Esophagus muscularis mucosa (tissue), 4 donors: ENCODE measurements around the gene USP24. TPM values are rescaled to one million over a fixed set of nuclear protein-coding genes. Genes with fewer than 3 reads are reported as not detected.

Experiments used
- DNase-seq: peaks from one replicate; pipeline ENCODE4 v3.0.0-alpha.2; 2017; ENCODE audit errors: extremely low spot score
- H3K27ac ChIP-seq, 4 donors: fragments of 200-600 bp; sonication (generic); replicated peaks in 1 of 4; 1 replicate in 3 of 4; 2 replicates in 1 of 4; pipeline ENCODE4 v1.5.1; 2016 to 2019; ENCODE audit warnings: mild to moderate bottlenecking in 1 of 4
- H3K27me3 ChIP-seq, 4 donors: fragments of 200-600 bp; sonication (generic); one replicate each; pipeline versions ENCODE4 v1.5.1 to v1.6.0; 2016 to 2019
- H3K36me3 ChIP-seq, 4 donors: fragments of 200-600 bp; sonication (generic); one replicate each; pipeline ENCODE4 v1.5.1; 2016 to 2019
- H3K4me1 ChIP-seq, 4 donors: fragments of 200-600 bp; sonication (generic); one replicate each; pipeline ENCODE4 v1.5.1; 2016 to 2019
- H3K4me3 ChIP-seq, 4 donors: fragments of 200-600 bp; sonication (generic); 1 replicate in 2 of 4; 2 replicates in 2 of 4; pipeline ENCODE4 v1.5.1; 2016 to 2019; ENCODE audit warnings: mild to moderate bottlenecking in 4 of 4, moderate library complexity in 1 of 4
- H3K9me3 ChIP-seq, 4 donors: fragments of 200-600 bp; sonication (generic); 1 replicate in 3 of 4; 2 replicates in 1 of 4; pipeline ENCODE4 v1.5.1; 2016 to 2019
- CTCF ChIP-seq, 3 experiments: fragments of 200-600 bp in 2 of 3; fragments of 450-650 bp in 1 of 3; sonication (generic) in 2 of 3; IDR thresholded peaks; one replicate each; pipeline ENCODE4 v1.5.1; 2017 to 2019; ENCODE audit warnings: antibody characterized with exemption in 3 of 3, mild to moderate bottlenecking in 2 of 3, moderate library complexity in 1 of 3
- EP300 ChIP-seq: sonication (generic); formaldehyde crosslinking; IDR thresholded peaks from one replicate; pipeline ENCODE4 v1.6.1; 2017; ENCODE audit warnings: antibody characterized with exemption
- POLR2A ChIP-seq: fragments of 450-650 bp; IDR thresholded peaks from one replicate; pipeline ENCODE4 v1.6.1; 2017; ENCODE audit warnings: antibody characterized with exemption, moderate library complexity, mild to moderate bottlenecking, low read depth
- POLR2AphosphoS5 ChIP-seq, 2 donors: sonication (generic); formaldehyde crosslinking; IDR thresholded peaks; one replicate each; pipeline ENCODE4 v1.6.1; 2017; ENCODE audit warnings: antibody characterized with exemption in 2 of 2
- WGBS: methylation state at CpG from one replicate; pipeline ENCODE4 v1.1.5; 2018; 5-methylcytosine and 5-hydroxymethylcytosine counted together
- intact Hi-C: fragments of 100-400 bp; cut with DNase I; formaldehyde crosslinking; loops from one replicate; pipeline ENCODE4 v1.15.1; 2023
- total RNA-seq, 4 donors: library from RNA; depleted of rRNA; stranded (reverse); fragments of >200 nt; gene quantifications; one replicate each; pipeline versions ENCODE4 v1.1.0 to v1.2.1, GENCODE V29; 2016

The USP24 gene
- total RNA-seq, 4 donors from 2014 or later, result 28.3 to 45.3 (median 37.7) TPM

DNA sequence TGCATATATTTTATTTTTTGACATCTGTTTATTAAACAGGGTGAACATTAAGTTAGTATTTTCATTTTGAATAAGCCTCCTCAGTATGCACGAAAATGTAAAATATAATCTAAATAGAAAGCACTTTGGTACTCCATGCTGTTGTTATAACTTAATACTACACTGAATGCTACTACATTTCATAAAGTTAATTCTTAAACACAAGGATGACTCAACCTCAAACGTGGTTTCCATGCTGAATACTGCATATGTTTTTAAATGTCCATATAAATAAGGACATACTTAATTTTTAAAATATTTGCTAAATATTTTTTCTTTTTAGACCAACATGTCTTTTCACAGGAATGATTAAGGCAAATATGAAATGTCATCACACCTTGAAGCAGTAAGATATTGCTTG, 83.9 kb downstream of the USP24 start:
- TF ChIP-seq POLR2AphosphoS5 (IDR thresholded peaks at IDR 0.05) (no peak), POLR2A (no peak), CTCF (IDR thresholded peaks at IDR 0.05) (no peak), EP300 (no peak)
- 30% methylated on average over 2 of the region's 2 CpGs for WGBS
- H3K36me3 ChIP-seq, result peaks cover 27 to 94% (median 76%) of the 10 kb centered on the region in 4 donors

GRCh38 chr1:55129194-55129728, 85.9 kb downstream of the USP24 start:
- Histone ChIP-seq H3K9me3 (no peaks in the 10 kb centered on the region), H3K4me1 (peaks cover 0 to 17% (median 2%) of the 10 kb centered on the region in 4 donors), H3K27me3 (no peaks in the 10 kb centered on the region), H3K36me3 (peaks cover 27 to 94% (median 79%) of the 10 kb centered on the region in 4 donors), H3K4me3 (no peak overlapping the region), H3K27ac (no peak overlapping the region)
- TF ChIP-seq CTCF (IDR thresholded peaks at IDR 0.05) (no peak), POLR2AphosphoS5 (IDR thresholded peaks at IDR 0.05) (no peak), POLR2A (no peak), EP300 (no peak)
- intact Hi-C loops, result no loop called here
- 65% methylated on average over 4 of the region's 4 CpGs for WGBS
- DNase-seq, result no peak

More for the DNA sequence above, 83.9 kb downstream of the USP24 start:
- H3K27me3 ChIP-seq, result no peaks in the 10 kb centered on the region
- intact Hi-C loops, result no loop called here
- H3K4me1 ChIP-seq, result peaks cover 0 to 17% (median 2%) of the 10 kb centered on the region in 4 donors
- no peak overlapping the region for H3K27ac ChIP-seq
- no peak for DNase-seq
- H3K9me3 ChIP-seq, result no peaks in the 10 kb centered on the region
- H3K4me3 ChIP-seq, result no peak overlapping the region

- TF ChIP-seq EP300 (no peak), POLR2A (no peak), POLR2AphosphoS5 (IDR thresholded peaks at IDR 0.05) (no peak), CTCF (IDR thresholded peaks at IDR 0.05) (no peak)
- intact Hi-C loops, result no loop called here
- peaks cover 0 to 17% (median under 1%) of the 10 kb centered on the region in 4 donors for H3K4me1 ChIP-seq
- H3K4me3 ChIP-seq, result no peak overlapping the region
- H3K9me3 ChIP-seq, result no peaks in the 10 kb centered on the region
- no peak overlapping the region for H3K27ac ChIP-seq
- DNase-seq, result no peak
- H3K27me3 ChIP-seq, result no peaks in the 10 kb centered on the region
- H3K36me3 ChIP-seq, result peaks cover 32 to 94% (median 79%) of the 10 kb centered on the region in 4 donors
- 93% methylated on average over 7 of the region's 7 CpGs for WGBS
These were observed 86.7 kb downstream of the USP24 start for GRCh38 chr1:55128418-55128995.

DNA sequence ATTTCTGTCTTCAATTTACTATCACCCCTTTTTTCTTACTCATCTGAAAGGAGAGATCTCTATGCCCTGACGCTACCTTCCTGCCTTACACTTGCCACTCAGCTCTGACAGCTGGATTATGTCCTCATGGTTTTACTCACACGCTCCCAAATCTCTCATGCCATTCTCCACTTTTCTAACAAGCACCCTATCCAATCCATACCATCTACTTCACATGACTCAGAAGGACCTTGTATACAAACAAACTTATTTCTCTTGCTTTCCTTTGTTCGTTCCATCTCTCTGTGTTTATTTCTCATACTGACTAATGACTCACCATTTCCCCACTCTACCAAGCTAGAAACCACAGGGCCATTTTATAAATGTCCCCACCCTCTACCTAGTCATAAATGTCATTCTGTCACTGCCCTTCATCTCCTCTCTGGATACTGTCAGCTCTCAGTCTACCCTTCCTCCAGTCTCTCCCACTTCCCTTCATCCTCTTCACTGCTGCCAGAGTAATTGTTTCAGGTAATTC, 87.3 kb downstream of the USP24 start:
- whole genome bisulfite sequencing, result 92% methylated on average over 3 of the region's 3 CpGs
- H3K4me3 ChIP-seq, result no peak overlapping the region
- no peaks in the 10 kb centered on the region for H3K27me3 ChIP-seq
- H3K9me3 ChIP-seq, result no peaks in the 10 kb centered on the region
- H3K4me1 ChIP-seq, result peaks cover 0 to 17% (median 0%) of the 10 kb centered on the region in 4 donors
- H3K36me3 ChIP-seq, result peaks cover 38 to 94% (median 80%) of the 10 kb centered on the region in 4 donors
- no peak overlapping the region for H3K27ac ChIP-seq
- TF ChIP-seq POLR2AphosphoS5 (IDR thresholded peaks at IDR 0.05), result no peak
- TF ChIP-seq POLR2A, result no peak
- no peak for TF ChIP-seq CTCF (IDR thresholded peaks at IDR 0.05)
- no peak for TF ChIP-seq EP300
- intact Hi-C loops, result no loop called here
- no peak for DNase-seq
